Testis (tissue), 3 donors: Measurements from ENCODE around the gene DGKB. TPM values are rescaled to one million over a fixed set of nuclear protein-coding genes. Genes with fewer than 3 reads are reported as not detected.

ENCODE experiments used
- DNase-seq: peaks from one replicate; pipeline ENCODE4 v3.0.0-alpha.2; 2019
- H3K27ac ChIP-seq, 2 donors: fragments of 200-600 bp; sonication (generic); one replicate each; pipeline ENCODE4 v1.5.1; 2019
- H3K27me3 ChIP-seq: fragments of 200-600 bp; sonication (generic); one replicate; pipeline ENCODE4 v1.5.1; 2019
- H3K36me3 ChIP-seq: fragments of 200-600 bp; sonication (generic); one replicate; pipeline ENCODE4 v1.5.1; 2017; ENCODE audit warnings: low read depth; ENCODE audit errors: missing control alignments
- H3K4me1 ChIP-seq: fragments of 200-600 bp; sonication (generic); one replicate; pipeline ENCODE4 v1.5.1; 2019
- H3K4me3 ChIP-seq, 2 donors: fragments of 200-600 bp; sonication (generic); one replicate each; pipeline ENCODE4 v1.5.1; 2017 to 2019
- H3K9me3 ChIP-seq: fragments of 200-600 bp; sonication (generic); one replicate; pipeline ENCODE4 v1.5.1; 2017
- POLR2A ChIP-seq: fragments of 450-650 bp; IDR thresholded peaks from one replicate; pipeline ENCODE4 v1.6.1; 2017; ENCODE audit warnings: antibody characterized with exemption, mild to moderate bottlenecking, moderate library complexity
- WGBS, 2 donors: methylation state at CpG; one replicate each; pipeline ENCODE4 v1.1.5; 2018; 5-methylcytosine and 5-hydroxymethylcytosine counted together
- intact Hi-C: fragments of 100-400 bp; cut with DNase I; formaldehyde crosslinking; loops from one replicate; pipeline ENCODE4 v1.15.1; 2023; ENCODE audit warnings: low total_unique reads
- polyA plus RNA-seq: library from polyadenylated mRNA; stranded (reverse); fragments of 350-450 nt; fragmentation: Illumina TruSeq; extraction: RNeasy Lipid Tissue Mini Kit (QIAGEN cat#74804); gene quantifications from one replicate; pipeline ENCODE4 v1.2.3, GENCODE V29; 2014; ENCODE audit warnings: low read depth, low replicate concordance; ENCODE audit not compliant: insufficient read depth
- total RNA-seq, 2 donors: library from RNA; depleted of rRNA; stranded (reverse); fragments of >200 nt; gene quantifications; one replicate each; pipeline ENCODE4 v1.2.3, GENCODE V29; 2016
- TF ChIP-seq, protein P1 (sequence below), 3 experiments: fragments of 450-650 bp in 2 of 3; fragments of 200-600 bp in 1 of 3; sonication (generic) in 1 of 3; IDR thresholded peaks; one replicate each; pipeline ENCODE4 v1.5.1; 2016 to 2019; ENCODE audit warnings: antibody characterized with exemption in 3 of 3, mild to moderate bottlenecking in 2 of 3, moderate library complexity in 1 of 3

Gene DGKB
- total and polyA plus RNA-seq, 3 donors from 2014 or later, result 0.17 to 1.1 (median 0.55) TPM

DNA sequence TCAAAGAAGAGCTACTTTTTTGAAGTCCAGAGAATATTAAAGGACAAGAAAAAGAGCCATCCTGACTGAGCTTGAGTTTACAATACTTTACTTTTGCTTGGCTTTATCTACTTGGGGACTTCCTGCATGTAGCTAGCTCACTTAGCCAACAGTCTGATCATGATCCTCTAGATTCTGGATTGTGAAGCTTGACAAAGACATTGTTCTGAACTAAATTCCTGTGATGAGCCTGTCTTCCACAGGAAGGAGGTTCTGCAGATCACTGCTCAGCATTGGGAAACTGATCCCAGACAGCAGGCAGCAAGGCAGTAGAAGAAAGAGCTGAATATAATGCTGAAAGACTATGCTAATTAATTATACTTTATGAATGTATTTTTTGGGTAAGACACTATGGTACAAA is 296.4 kb downstream of the DGKB start:
- Histone ChIP-seq H3K9me3 (no peaks in the 10 kb centered on the region), H3K27ac (no peak overlapping the region), H3K4me1 (no peaks in the 10 kb centered on the region), H3K36me3 (no peaks in the 10 kb centered on the region), H3K4me3 (no peak overlapping the region), H3K27me3 (no peaks in the 10 kb centered on the region)
- no peak for DNase-seq
- TF ChIP-seq, protein P1, sequence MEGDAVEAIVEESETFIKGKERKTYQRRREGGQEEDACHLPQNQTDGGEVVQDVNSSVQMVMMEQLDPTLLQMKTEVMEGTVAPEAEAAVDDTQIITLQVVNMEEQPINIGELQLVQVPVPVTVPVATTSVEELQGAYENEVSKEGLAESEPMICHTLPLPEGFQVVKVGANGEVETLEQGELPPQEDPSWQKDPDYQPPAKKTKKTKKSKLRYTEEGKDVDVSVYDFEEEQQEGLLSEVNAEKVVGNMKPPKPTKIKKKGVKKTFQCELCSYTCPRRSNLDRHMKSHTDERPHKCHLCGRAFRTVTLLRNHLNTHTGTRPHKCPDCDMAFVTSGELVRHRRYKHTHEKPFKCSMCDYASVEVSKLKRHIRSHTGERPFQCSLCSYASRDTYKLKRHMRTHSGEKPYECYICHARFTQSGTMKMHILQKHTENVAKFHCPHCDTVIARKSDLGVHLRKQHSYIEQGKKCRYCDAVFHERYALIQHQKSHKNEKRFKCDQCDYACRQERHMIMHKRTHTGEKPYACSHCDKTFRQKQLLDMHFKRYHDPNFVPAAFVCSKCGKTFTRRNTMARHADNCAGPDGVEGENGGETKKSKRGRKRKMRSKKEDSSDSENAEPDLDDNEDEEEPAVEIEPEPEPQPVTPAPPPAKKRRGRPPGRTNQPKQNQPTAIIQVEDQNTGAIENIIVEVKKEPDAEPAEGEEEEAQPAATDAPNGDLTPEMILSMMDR (IDR thresholded peaks at IDR 0.05), result no peak
- no peak for TF ChIP-seq POLR2A
- intact Hi-C loops, result no loop called here

DNA sequence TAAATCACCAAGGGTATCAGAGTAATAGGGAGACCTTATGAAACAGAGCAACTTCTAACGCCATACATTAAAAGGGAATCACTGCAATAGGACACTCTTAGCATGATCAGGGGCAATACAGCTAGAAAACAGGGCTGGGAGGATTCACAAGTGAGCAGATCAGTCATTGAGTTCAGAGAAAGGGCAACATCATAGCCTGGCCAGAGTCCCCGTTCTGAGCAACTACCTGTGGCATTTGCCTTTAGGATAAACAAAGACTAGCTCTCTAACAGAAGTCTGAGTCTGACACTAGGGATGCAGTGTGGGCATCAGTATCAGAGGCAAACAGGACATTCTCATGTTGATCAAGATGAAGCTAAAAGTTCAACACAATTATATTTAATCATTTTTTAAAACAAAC is 297.9 kb downstream of the DGKB start:
- no peak overlapping the region for H3K4me3 ChIP-seq

DNA sequence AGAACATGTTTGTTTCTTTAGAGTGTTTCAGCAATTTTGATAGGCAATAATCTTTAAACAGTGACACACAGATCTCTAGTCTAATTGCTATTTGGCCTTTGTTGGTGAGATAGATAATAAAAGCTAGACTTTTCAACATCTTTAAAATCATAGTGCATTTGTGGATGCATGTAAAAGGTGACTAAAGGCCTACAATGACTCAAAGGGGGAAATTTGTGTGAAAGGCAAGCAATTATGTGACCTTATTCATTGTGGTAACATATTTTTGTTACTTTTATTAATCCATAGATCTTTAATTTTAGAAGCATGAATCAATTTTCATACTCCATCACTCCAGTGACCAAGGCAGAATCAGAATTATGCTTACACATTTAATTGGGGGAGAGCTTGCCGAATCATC is 299.7 kb downstream of the DGKB start:
- intact Hi-C loops, result no loop called here
- no peak overlapping the region for H3K4me3 ChIP-seq
- no peaks in the 10 kb centered on the region for H3K4me1 ChIP-seq
- no peaks in the 10 kb centered on the region for H3K27me3 ChIP-seq
- TF ChIP-seq POLR2A, result no peak
- TF ChIP-seq, protein P1 (IDR thresholded peaks at IDR 0.05), result no peak
- no peaks in the 10 kb centered on the region for H3K36me3 ChIP-seq
- 94 to 100% methylated on average over 1 of the region's 1 CpG for WGBS, 2 donors
- DNase-seq, result no peak
- no peak overlapping the region for H3K27ac ChIP-seq
- no peaks in the 10 kb centered on the region for H3K9me3 ChIP-seq

More for the DNA sequence above, 297.9 kb downstream of the DGKB start:
- H3K9me3 ChIP-seq, result no peaks in the 10 kb centered on the region
- H3K4me1 ChIP-seq, result no peaks in the 10 kb centered on the region
- no peaks in the 10 kb centered on the region for H3K36me3 ChIP-seq
- no peak overlapping the region for H3K27ac ChIP-seq
- no peak for TF ChIP-seq POLR2A
- TF ChIP-seq, protein P1 (IDR thresholded peaks at IDR 0.05), result no peak
- intact Hi-C loops, result no loop called here
- DNase-seq, result no peak
- WGBS, 2 donors, result 66 to 73% methylated on average over 2 of the region's 2 CpGs
- H3K27me3 ChIP-seq, result no peaks in the 10 kb centered on the region

DNA sequence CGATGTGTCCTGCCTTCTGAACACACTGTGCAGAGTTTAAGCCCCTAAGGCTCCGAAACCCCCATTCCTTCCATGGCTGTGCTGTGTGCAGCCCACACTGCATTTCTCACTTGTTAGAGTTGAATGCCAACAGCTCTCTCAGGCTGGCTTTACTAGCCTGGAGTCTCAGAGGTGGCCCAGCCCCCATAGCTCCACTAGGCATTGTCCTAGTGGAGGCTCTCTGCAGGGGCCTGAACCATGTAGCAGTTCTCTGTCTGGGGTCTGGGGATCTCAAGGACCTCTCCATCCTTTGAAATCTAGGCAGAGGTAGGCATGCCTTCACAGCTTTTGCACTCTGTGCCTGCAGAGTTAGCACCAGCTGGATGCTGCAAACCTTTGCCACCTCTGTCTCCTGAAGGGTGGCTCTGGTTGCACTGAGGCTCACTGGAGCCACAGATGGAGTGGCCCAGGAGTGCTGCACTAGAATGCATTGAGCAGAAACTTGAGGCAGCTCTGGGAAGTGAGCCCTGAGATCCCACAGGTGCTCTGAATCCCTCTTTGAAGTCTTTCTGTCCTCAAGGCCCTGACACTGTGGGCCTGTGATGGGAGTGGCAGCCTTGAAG is 301.7 kb downstream of the DGKB start:
- no peaks in the 10 kb centered on the region for H3K4me1 ChIP-seq
- H3K36me3 ChIP-seq, result no peaks in the 10 kb centered on the region
- DNase-seq, result no peak
- intact Hi-C loops, result no loop called here
- H3K27ac ChIP-seq, result no peak overlapping the region
- 80 to 86% methylated on average over 2 of the region's 2 CpGs for WGBS, 2 donors
- H3K9me3 ChIP-seq, result no peaks in the 10 kb centered on the region
- no peaks in the 10 kb centered on the region for H3K27me3 ChIP-seq
- H3K4me3 ChIP-seq, result no peak overlapping the region
- no peak for TF ChIP-seq POLR2A
- TF ChIP-seq, protein P1 (IDR thresholded peaks at IDR 0.05), result no peak

DNA sequence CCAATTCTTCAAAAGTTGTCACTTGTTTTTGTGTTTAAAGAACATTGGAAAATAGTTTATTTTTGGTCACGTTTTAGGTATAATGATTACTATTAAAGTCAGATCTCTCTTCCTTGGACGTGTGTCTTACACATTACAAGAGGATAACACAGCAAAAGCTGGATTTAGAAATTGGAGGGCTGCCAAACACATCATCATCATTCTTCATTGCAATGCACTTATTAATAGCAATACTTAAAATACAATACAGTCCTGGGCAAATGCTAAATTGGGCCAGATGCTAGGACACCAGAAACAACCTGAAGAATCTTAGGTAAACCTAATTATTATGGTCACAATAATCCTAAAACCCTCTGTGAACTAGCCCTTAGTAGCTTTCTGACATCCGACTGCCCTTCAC is 303.6 kb downstream of the DGKB start:
- intact Hi-C loops, result no loop called here
- no peaks in the 10 kb centered on the region for H3K36me3 ChIP-seq
- WGBS, 2 donors, result 64 to 65% methylated on average over 3 of the region's 3 CpGs
- DNase-seq, result no peak
- H3K4me3 ChIP-seq, result no peak overlapping the region
- no peak overlapping the region for H3K27ac ChIP-seq
- TF ChIP-seq, protein P1 (IDR thresholded peaks at IDR 0.05), result no peak
- TF ChIP-seq POLR2A, result no peak
- H3K9me3 ChIP-seq, result no peaks in the 10 kb centered on the region
- no peaks in the 10 kb centered on the region for H3K27me3 ChIP-seq
- no peaks in the 10 kb centered on the region for H3K4me1 ChIP-seq
